ENCODE results near the gene SRD5A1.
"Not testable (repeated sequence)": the region's sequence is repeated elsewhere in the genome, so short reads cannot be mapped to it uniquely, and the experiment has no call there.

SRD5A1 gene

DNA sequence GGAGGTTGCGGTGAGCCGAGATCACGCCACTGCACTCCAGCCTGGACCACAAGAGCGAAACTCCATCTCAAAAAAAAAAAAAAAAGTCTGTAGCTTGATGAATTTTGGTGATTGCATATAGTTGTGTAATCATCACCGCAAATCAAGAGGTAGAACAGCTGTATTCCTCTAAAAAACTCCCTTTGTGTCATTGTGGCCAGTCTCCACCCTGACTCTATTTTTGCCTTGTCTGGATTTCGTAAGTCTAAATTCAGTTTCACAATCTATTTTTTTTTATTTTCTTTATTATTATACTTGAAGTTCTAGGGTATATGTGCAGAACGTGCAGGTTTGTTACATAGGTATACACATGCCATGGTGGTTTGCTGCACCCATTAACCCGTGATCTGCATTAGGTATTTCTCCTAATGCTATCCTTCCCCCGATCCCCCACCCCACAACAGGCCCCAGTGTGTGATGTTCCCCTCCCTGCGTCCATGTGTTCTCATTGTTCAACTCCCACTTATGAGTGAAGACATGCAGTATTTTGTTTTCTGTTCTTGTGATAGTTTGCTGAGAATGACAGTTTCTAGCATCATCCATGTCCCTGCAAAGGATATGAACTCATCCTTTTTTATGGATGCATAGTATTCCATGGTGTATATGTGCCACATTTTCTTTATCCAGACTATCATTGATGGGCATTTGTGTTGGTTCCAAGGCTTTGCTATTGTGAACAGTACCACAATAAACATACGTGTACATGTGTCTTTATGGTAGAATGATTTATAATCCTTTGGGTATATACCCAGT, 12.5 kb downstream of the SRD5A1 start:
- not testable (repeated sequence) for DNase-seq

GRCh38 chr5:6649186-6649585, 15.9 kb downstream of the SRD5A1 start:
- DNase-seq, result no peak

- no peak for DNase-seq
Observed at GRCh38 chr5:6649681-6650080, 16.4 kb downstream of the SRD5A1 start.

- DNase-seq, result no peak
Observed at GRCh38 chr5:6652025-6652424, 18.8 kb downstream of the SRD5A1 start.

GRCh38 chr5:6655432-6655831, 22.2 kb downstream of the SRD5A1 start:
- no peak for DNase-seq

GRCh38 chr5:6656680-6657079, 23.4 kb downstream of the SRD5A1 start:
- no peak for DNase-seq

GRCh38 chr5:6659941-6660684, 26.9 kb downstream of the SRD5A1 start:
- DNase-seq, result no peak

- DNase-seq, result no peak
Observed at GRCh38 chr5:6660688-6661087, 27.4 kb downstream of the SRD5A1 start.

DNA sequence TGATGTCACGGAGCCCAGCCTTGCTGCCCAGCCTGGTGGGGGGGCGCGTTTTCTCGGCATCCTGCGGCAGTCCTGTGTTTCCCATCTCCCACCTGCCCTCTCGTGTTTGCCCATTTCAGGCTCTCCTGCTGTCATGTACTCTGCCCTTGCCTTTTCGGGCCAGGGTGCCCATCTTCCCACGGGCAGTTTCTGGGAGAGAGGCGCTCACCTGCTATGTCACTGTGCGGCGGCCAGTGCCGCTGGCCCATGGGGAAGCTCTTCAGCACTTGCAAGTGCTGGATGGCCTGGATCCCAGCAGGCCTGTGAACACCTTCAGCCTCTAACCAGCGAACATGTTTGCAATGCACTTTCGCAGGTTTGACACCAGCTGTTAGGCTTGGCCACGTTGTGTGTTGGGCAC, 33.5 kb downstream of the SRD5A1 start:
- DNase-seq, result no peak

DNA sequence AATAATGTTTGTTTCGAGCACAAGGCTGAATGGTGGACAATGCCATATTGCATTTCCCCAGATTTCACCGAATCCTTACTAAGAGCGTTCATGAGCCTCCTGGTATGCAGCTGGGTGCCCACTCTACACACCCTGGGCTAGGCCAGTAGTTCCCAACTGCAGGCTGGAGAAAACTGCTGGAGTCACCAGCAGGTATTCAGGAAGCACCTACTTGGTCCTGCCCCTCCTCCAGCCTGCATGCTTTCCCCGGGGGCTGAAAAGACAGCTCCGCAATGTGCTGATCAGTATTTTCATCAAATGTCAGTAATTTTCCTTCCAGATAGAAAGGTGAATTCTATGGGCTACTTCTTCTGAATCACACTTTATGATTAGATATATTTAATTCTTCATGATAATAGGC, 34.4 kb downstream of the SRD5A1 start:
- DNase-seq, result no peak

- not testable (repeated sequence) for DNase-seq
Observed at GRCh38 chr5:6668717-6669116, 35.5 kb downstream of the SRD5A1 start.

DNA sequence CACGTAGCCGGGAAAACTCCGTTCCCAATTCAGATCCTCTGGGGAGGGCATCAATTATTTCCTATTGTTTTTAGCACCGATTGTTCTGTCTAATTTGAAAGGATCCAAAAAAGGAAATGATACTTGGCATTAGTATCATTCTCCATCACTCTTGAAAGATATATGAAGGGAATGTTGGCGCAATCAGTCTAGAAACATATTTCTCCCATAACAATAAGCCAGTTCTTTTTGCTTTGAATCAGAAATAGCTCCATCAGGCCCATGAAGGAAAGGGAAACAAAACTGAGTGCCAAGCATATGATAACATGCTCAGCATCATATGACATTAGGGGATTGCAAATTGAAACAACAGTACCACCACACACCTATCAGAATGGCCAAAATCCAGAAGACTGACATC, 39.8 kb downstream of the SRD5A1 start:
- DNase-seq, result no peak

- no peak for DNase-seq
Observed at GRCh38 chr5:6673963-6674362, 40.7 kb downstream of the SRD5A1 start.

GRCh38 chr5:6674421-6674820, 41.2 kb downstream of the SRD5A1 start:
- DNase-seq, result no peak

DNA sequence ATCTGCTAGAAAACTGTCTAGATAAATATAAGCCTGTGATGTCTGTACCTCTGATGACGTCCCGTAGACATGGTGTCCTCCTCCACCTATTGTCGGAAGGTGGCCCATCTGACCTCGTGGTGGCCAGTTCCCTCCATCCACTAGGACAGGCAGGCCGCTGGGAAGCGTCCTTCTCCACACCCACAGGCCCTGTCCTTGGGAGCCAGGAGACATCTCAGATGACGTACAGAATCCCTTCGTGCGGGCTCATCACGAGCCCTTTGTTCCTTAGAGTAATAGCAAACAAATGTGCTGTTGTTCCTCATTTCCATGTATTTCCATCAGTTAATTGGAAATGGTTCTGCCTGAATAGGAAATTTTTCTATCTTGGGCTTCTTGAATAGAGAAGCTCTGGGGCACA, 41.6 kb downstream of the SRD5A1 start:
- no peak for DNase-seq

GRCh38 chr5:6675784-6676491, 42.7 kb downstream of the SRD5A1 start:
- no peak for DNase-seq

DNA sequence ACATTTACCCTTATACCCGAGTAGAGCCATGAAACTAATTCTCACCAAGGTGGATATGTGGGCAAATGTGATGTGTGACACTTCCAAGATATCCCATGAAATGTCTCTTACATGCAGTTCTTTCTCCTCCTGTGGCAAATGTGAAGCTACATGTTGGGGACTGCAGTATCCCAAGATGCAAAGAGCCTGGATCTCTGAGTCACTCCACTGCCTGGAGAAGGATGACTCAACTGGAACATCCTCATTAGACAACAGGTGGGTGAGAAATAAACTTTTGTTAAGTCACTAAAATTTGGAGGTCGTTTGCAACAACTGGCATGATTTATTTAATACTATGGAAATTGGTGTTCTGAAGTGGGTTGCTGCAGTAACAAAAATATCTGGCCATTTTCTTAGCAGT, 43.5 kb downstream of the SRD5A1 start:
- DNase-seq, result no peak

DNA sequence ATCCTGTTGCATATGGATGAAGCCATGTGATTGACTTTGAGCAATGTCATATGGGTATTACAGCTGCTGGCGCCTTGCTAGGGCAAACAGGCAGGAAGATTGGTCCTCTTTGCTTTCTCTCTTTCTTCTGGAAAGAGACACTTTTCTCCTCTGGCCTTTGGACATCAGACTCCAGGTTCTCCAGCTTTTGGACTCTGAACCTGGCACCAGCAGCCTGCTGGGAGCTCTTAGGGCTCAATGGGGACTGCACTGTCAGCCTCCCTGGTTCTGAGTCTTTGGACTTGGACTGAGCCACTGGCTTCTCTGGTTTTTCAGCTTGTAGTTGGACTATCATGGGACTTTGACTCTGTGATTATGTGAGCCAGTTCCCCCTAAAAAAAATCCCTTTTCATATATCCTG, 45.1 kb downstream of the SRD5A1 start:
- DNase-seq, result no peak

- no peak for DNase-seq
Observed at GRCh38 chr5:6680922-6681321, 47.7 kb downstream of the SRD5A1 start.

GRCh38 chr5:6681682-6682081, 48.4 kb downstream of the SRD5A1 start:
- no peak for DNase-seq

- no peak for DNase-seq
Observed at GRCh38 chr5:6682239-6682638, 49.0 kb downstream of the SRD5A1 start.

GRCh38 chr5:6683241-6683640, 50.0 kb downstream of the SRD5A1 start:
- no peak for DNase-seq

DNA sequence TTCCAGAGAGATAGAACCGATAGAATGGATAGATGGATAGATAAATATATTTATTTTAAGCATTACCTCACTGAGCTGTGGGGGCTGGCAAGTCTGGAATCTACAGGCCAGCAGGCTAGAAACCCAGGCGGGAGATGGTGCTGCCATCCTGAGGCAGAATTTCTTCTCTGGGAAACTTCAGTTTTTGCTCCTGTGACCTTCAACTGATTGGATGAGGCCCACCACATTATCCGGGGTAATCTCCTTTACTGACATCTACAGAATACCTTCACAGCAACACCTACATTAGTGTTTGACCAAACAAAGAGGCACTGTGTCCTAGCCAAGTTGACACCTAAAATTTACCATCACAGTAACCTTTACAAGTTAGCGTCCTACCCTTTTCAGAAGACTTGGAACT, 50.8 kb downstream of the SRD5A1 start:
- DNase-seq, result no peak

GRCh38 chr5:6686501-6686900, 53.3 kb downstream of the SRD5A1 start:
- no peak for DNase-seq
